SK-N-MC (cell line): ENCODE results near the gene DENND2A.
"Not testable (repeated sequence)": the region's sequence is repeated elsewhere in the genome, so short reads cannot be mapped to it uniquely, and the experiment has no call there.

Experiments used
- EZH2 ChIP-seq: fragments of 200-600 bp; sonication (generic); IDR thresholded peaks from one replicate; pipeline ENCODE4 v1.6.1; 2017; ENCODE audit warnings: antibody characterized with exemption
- POLR2AphosphoS5 ChIP-seq: IDR thresholded peaks from 2 replicates; pipeline ENCODE4 v1.6.1; 2012; ENCODE audit warnings: mild to moderate bottlenecking, low read depth, low read length, borderline replicate concordance

GRCh38 chr7:140565761-140566160, 74.9 kb downstream of the DENND2A start:
- TF ChIP-seq POLR2AphosphoS5, EZH2: not testable (repeated sequence)
